Cardiac muscle cell (in vitro differentiated cells and primary cell): ENCODE measurements around the gene OPALIN. TPM values are rescaled to one million over a fixed set of nuclear protein-coding genes. Genes with fewer than 3 reads are reported as not detected.

Experiments used
- DNase-seq, 2 donors: peaks; one replicate each; pipeline versions ENCODE4 v3.0.0 to v3.0.0-alpha.2; 2010 to 2017; ENCODE audit warnings: low read depth in 1 of 2, low spot score in 1 of 2
- H3K27ac ChIP-seq: fragments of 200-600 bp; sonication (generic); 2 replicates; pipeline ENCODE4 v1.5.1; 2016
- H3K27me3 ChIP-seq: fragments of 200-600 bp; sonication (generic); 2 replicates; pipeline ENCODE4 v1.6.0; 2016; ENCODE audit warnings: control low read depth
- H3K36me3 ChIP-seq: fragments of 200-600 bp; sonication (generic); 2 replicates; pipeline ENCODE4 v1.5.1; 2016; ENCODE audit warnings: control low read depth
- H3K4me1 ChIP-seq: fragments of 200-600 bp; sonication (generic); 2 replicates; pipeline ENCODE4 v1.8.1; 2017; ENCODE audit warnings: low read depth, mild to moderate bottlenecking, mixed run types
- H3K4me3 ChIP-seq: fragments of 200-600 bp; sonication (generic); 2 replicates; pipeline ENCODE4 v1.5.1; 2016; ENCODE audit warnings: mild to moderate bottlenecking
- H3K9me3 ChIP-seq: fragments of 200-600 bp; sonication (generic); 2 replicates; pipeline ENCODE4 v1.5.1; 2017; ENCODE audit warnings: low read depth, mild to moderate bottlenecking, control low read depth
- polyA plus RNA-seq: library from polyadenylated mRNA; unstranded; fragments of >200 nt; fragmentation: Nextera tagmentation; extraction: Ambion mirVana; gene quantifications from 2 replicates; pipeline ENCODE4 v1.2.1, GENCODE V29; 2016
- total RNA-seq: library from RNA; depleted of rRNA; stranded (reverse); fragments of >200 nt; gene quantifications from 2 replicates; pipeline ENCODE4 v1.2.3, GENCODE V29; 2016
- TF ChIP-seq, protein P1 (sequence below): IDR thresholded peaks from 2 replicates; pipeline ENCODE4 v1.5.1; 2012; ENCODE audit warnings: low read depth, mild to moderate bottlenecking, low read length

OPALIN gene, protein sequence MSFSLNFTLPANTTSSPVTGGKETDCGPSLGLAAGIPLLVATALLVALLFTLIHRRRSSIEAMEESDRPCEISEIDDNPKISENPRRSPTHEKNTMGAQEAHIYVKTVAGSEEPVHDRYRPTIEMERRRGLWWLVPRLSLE
- not detected in 2 replicates for total RNA-seq
- polyA plus RNA-seq, result not detected in 2 replicates

DNA sequence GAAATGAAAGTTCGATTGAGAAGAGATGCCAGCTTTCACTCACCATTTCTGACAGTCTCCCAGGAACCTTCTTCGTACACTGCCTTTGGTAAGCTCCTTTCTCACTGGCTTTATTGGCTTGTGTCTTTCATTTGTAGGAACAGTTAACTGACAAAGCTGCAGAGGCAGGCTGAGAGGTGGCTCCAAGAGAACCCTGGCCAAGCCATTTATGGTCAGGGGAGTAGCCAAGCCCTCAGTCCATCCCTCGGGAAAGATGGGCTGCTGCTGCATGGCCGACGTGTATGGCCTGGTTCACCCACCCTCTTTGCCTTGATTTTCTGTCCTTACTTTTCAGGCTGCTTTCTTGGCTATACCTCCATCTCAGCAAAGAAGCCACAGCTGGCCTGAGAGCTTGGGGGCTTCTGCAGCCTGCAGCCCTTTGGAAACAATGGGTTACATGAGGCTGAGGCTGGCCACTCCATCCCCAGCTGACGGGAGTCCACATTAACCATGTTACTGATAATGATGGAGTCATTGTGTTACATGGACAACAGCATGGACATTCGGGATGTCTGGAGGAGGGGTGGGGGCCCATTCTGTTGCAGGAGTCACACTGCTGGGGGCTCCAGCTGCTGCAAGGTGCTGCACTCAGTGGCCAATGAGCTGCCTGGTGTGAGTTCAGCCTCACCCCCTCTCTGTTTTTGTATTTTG is at the start of gene OPALIN:
TSS of gene OPALIN (minus strand) at position 152 of the 690 bp plus-strand sequence. CDS start at position 46, 106 bp downstream.
- H3K9me3 ChIP-seq, result no peaks in the 10 kb centered on the region
- no peaks in the 10 kb centered on the region for H3K27me3 ChIP-seq
- no peak within 1 kb of the TSS for H3K27ac ChIP-seq
- TF ChIP-seq, protein P1, sequence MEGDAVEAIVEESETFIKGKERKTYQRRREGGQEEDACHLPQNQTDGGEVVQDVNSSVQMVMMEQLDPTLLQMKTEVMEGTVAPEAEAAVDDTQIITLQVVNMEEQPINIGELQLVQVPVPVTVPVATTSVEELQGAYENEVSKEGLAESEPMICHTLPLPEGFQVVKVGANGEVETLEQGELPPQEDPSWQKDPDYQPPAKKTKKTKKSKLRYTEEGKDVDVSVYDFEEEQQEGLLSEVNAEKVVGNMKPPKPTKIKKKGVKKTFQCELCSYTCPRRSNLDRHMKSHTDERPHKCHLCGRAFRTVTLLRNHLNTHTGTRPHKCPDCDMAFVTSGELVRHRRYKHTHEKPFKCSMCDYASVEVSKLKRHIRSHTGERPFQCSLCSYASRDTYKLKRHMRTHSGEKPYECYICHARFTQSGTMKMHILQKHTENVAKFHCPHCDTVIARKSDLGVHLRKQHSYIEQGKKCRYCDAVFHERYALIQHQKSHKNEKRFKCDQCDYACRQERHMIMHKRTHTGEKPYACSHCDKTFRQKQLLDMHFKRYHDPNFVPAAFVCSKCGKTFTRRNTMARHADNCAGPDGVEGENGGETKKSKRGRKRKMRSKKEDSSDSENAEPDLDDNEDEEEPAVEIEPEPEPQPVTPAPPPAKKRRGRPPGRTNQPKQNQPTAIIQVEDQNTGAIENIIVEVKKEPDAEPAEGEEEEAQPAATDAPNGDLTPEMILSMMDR, result no peak
- H3K36me3 ChIP-seq, result no peaks in the 10 kb centered on the region
- H3K4me1 ChIP-seq, result no peaks in the 10 kb centered on the region
- no peak for DNase-seq
- no peak within 1 kb of the TSS for H3K4me3 ChIP-seq

DNA sequence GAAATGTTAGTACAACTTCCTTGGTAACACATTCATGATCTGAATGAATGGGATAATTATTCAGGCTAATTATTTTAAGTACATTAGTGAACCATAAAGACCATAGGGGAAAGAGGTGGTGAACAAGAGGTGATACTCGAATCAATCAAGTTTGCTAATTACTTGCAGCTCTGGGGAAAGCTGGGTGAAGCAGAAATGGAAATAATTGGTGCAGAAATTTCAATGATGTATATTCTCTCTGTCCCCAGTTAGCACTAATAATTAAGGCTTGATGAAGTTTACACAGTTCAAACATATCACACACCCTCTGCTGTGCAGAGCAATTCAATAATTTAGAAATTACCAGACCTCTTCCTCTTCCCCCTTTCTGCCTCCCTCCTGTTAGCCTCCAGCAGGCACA is 49.4 kb upstream of the OPALIN start:
- Histone ChIP-seq H3K27ac (no peak overlapping the region), H3K4me3 (no peak overlapping the region), H3K9me3 (no peaks in the 10 kb centered on the region), H3K4me1 (no peaks in the 10 kb centered on the region), H3K36me3 (no peaks in the 10 kb centered on the region), H3K27me3 (peaks cover 11% of the 10 kb centered on the region)
- TF ChIP-seq, protein P1, result no peak
- DNase-seq, result no peak

DNA sequence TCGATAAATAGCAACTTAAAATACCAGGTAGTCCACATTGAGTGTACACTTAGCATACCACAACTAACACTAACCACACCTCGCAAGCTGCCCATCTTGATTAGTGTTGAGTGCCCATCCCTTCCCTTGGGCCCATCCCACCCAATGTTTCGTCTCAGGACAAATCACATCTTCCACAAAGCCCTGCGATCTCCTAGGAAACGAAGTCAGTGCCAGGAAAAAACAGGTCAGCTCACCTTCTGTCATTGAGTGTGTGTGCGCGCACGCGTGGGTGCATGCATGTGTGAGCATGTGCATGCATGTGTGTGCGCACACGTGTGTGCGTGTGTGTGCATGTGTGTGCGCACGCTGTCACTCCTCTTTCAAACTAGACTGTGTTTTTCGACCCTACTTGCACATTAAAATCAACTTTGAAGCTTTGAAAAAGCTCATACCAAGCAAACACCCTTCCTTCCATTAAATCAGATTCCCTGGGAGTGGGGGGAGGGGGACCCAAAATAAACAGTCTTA is 48.8 kb upstream of the OPALIN start:
- Histone ChIP-seq H3K4me1 (no peaks in the 10 kb centered on the region), H3K36me3 (no peaks in the 10 kb centered on the region), H3K27me3 (peaks cover 11% of the 10 kb centered on the region), H3K4me3 (no peak overlapping the region), H3K9me3 (no peaks in the 10 kb centered on the region), H3K27ac (no peak overlapping the region)
- no peak for DNase-seq
- TF ChIP-seq, protein P1, result no peak

DNA sequence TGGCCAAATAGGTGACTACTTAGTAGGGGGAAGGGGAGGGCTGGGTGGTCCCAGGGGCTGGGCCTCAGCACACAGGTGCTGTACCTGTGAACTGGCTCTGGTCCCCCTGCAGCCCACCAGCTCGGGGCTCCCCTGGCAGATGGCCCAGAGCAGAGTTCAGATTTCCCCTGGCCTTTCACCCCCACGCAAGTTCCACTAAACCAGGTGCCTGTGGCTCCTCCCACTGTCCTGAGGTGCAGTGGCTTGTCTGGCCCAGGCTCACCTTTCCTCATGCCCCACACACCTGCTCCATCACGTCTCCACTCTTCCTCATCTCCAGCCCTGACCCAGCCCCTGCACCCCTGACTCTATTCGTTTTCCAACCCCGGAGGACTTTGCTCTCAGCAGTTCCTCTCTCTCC is 47.3 kb upstream of the OPALIN start:
- H3K9me3 ChIP-seq, result no peaks in the 10 kb centered on the region
- H3K27ac ChIP-seq, result no peak overlapping the region
- no peaks in the 10 kb centered on the region for H3K4me1 ChIP-seq
- H3K36me3 ChIP-seq, result no peaks in the 10 kb centered on the region
- peaks cover 6% of the 10 kb centered on the region for H3K27me3 ChIP-seq
- H3K4me3 ChIP-seq, result no peak overlapping the region
- TF ChIP-seq, protein P1, result no peak
- no peak for DNase-seq

DNA sequence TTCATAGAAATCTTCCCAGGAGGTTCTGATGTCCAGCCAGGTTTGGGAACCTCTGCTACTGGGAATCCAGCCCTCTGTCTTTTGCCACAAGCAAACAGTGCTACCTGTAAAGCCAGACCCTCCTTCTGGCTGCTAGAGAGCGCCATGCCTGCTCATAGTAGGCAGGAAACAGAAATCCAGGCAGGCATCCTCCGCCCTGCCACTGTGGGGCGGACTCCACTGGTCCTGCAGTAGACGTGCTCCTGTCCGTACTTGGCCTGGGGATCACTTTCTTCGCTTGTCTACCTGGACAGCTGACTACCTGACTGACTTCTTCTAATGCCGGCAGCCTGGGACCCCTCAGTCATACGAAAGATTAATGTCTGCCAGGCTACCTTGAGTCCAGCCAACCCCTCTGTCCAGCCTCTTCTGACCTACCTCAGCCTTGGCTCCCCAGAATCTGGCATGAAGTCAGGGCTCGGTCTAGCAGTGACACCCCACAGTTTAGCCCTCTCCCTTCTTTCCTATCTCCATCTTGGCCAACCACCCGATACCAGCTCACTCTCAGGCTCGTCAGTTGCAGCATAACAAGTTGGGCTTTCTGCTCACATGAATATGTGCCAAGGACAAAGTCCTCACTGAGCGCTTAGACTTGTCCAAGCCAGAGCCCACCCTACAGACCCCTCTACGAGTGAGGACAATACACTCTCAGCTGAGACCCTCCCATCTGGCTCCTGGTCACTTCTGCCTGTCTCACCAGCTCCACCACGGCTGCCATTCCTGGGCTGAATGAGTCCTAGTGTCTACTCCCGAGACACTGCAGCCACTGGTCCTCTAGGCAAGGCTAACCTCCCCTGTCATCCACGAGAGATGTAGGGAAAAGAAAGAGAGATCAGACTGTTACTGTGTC is 43.9 kb upstream of the OPALIN start:
- no peak overlapping the region for H3K27ac ChIP-seq
- TF ChIP-seq, protein P1, result no peak
- no peaks in the 10 kb centered on the region for H3K4me1 ChIP-seq
- no peaks in the 10 kb centered on the region for H3K27me3 ChIP-seq
- H3K36me3 ChIP-seq, result no peaks in the 10 kb centered on the region
- H3K9me3 ChIP-seq, result no peaks in the 10 kb centered on the region
- H3K4me3 ChIP-seq, result no peak overlapping the region
- no peak for DNase-seq
